Brain microvascular endothelial cell (primary cell): ENCODE measurements around the gene CCL23.

ENCODE experiments used
- DNase-seq: peaks from one replicate; pipeline ENCODE4 v3.0.0-alpha.2; 2020
- H3K27ac ChIP-seq: fragments of 250-450 bp; sonication (Bioruptor Pico); 2 replicates; pipeline ENCODE4 v1.5.1; 2020; ENCODE audit warnings: mild to moderate bottlenecking, moderate library complexity
- H3K27me3 ChIP-seq: fragments of 250-450 bp; sonication (Bioruptor Pico); replicated peaks from 2 replicates; pipeline ENCODE4 v1.5.1; 2020; ENCODE audit warnings: mild to moderate bottlenecking
- H3K36me3 ChIP-seq: fragments of 250-450 bp; sonication (Bioruptor Pico); replicated peaks from 2 replicates; pipeline ENCODE4 v1.5.1; 2020; ENCODE audit warnings: mild to moderate bottlenecking
- H3K4me3 ChIP-seq: 2 replicates; pipeline ENCODE4 v1.5.1; 2011; ENCODE audit warnings: low read depth, mild to moderate bottlenecking, control low read depth, low read length, moderate library complexity
- in situ Hi-C: cut with HindIII; loops from 2 replicates; pipeline ENCODE4 v1.10.0; 2017; ENCODE audit warnings: low sequenced_read_pairs, low pct_ligation_motif_present
- TF ChIP-seq, protein P1 (sequence below): IDR thresholded peaks from 2 replicates; pipeline ENCODE4 v1.5.1; 2011; ENCODE audit warnings: low read depth, mild to moderate bottlenecking, moderate library complexity, low read length, control low read depth, inconsistent platforms; ENCODE audit errors: missing control alignments

Gene CCL23

DNA sequence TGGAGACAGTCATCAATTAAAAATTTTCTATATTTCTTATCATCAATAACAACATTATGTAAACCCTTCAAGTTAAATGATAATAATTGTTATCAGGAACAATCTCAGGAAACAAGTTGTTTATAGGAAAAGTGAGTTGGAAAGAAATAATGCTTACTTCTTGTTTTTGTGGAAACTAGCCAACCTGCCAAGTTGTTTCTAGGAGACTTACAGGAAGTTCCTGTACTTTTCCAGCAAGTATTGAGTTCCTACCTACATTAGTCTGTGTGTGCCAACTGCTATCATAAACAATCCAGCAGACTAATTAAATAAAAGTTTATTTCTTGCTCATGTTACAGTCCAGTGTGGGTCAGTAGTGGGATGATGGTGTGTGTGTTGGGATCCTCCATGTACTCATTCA is 29.6 kb downstream of the CCL23 start:
- in situ Hi-C loops, result no loop called here
- Histone ChIP-seq H3K36me3 (no peaks in the 10 kb centered on the region), H3K27me3 (no peaks in the 10 kb centered on the region), H3K27ac (no peak overlapping the region), H3K4me3 (no peak overlapping the region)
- TF ChIP-seq, protein P1, sequence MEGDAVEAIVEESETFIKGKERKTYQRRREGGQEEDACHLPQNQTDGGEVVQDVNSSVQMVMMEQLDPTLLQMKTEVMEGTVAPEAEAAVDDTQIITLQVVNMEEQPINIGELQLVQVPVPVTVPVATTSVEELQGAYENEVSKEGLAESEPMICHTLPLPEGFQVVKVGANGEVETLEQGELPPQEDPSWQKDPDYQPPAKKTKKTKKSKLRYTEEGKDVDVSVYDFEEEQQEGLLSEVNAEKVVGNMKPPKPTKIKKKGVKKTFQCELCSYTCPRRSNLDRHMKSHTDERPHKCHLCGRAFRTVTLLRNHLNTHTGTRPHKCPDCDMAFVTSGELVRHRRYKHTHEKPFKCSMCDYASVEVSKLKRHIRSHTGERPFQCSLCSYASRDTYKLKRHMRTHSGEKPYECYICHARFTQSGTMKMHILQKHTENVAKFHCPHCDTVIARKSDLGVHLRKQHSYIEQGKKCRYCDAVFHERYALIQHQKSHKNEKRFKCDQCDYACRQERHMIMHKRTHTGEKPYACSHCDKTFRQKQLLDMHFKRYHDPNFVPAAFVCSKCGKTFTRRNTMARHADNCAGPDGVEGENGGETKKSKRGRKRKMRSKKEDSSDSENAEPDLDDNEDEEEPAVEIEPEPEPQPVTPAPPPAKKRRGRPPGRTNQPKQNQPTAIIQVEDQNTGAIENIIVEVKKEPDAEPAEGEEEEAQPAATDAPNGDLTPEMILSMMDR, result no peak
- no peak for DNase-seq

GRCh38 chr17:35986643-35987042 is 31.1 kb downstream of the CCL23 start, which contains the start of gene CCL14:
TSS of gene CCL14 (minus strand) at chr17:35986729. CDS start at chr17:35986649, 80 bp downstream.
- no peak within 1 kb of the TSS for H3K27ac ChIP-seq
- no peak within 1 kb of the TSS for H3K4me3 ChIP-seq
- no peaks in the 10 kb centered on the region for H3K36me3 ChIP-seq
- TF ChIP-seq, protein P1, result no peak
- DNase-seq, result no peak
- in situ Hi-C loops, result no loop called here
- H3K27me3 ChIP-seq, result no peaks in the 10 kb centered on the region

GRCh38 chr17:35984140-35984539 is 33.6 kb downstream of the CCL23 start:
- Histone ChIP-seq H3K4me3 (no peak overlapping the region), H3K36me3 (no peaks in the 10 kb centered on the region), H3K27ac (no peak overlapping the region), H3K27me3 (no peaks in the 10 kb centered on the region)
- in situ Hi-C loops, result no loop called here
- DNase-seq, result no peak
- TF ChIP-seq, protein P1, result no peak

DNA sequence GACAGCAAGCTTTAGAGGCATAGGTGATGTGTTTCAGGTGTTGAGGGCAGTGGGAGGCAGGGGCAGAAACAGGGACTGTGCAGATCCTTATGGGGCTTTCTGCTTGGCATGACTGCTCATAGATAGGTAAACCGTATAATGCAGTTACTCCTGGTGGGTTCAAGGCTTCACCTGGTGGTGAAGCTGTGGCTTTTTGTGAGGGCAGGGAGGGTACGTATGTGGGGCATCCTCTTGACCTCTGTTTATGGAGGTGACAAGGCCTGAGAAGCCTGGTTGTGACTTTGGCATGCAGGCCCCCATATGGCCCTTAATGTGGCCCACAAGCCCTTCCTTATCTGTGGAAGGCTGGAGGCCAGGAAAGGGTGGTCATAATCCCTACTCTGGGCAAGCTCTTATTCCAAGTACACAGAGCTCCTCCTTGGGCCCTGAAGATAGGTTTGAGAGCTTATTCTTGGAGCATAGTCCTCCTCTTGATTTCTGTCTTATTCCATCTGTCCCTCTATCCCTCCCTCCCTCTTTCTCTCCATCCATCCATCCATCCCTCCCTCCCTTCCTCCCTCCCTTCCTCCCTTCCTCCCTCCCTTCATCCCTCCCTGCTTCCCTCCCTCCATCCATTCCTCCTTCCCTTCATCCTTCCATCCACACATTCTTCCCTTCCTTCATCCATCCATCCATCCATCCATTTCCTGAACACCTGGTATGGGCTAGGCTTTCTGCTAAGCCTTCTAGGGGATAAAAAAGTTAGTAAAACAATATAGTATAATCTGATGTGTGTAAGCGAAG is 35.2 kb downstream of the CCL23 start:
- H3K4me3 ChIP-seq, result no peak overlapping the region
- H3K27me3 ChIP-seq, result no peaks in the 10 kb centered on the region
- no peak for DNase-seq
- TF ChIP-seq, protein P1, result no peak
- H3K27ac ChIP-seq, result no peak overlapping the region
- in situ Hi-C loops, result no loop called here
- H3K36me3 ChIP-seq, result no peaks in the 10 kb centered on the region

DNA sequence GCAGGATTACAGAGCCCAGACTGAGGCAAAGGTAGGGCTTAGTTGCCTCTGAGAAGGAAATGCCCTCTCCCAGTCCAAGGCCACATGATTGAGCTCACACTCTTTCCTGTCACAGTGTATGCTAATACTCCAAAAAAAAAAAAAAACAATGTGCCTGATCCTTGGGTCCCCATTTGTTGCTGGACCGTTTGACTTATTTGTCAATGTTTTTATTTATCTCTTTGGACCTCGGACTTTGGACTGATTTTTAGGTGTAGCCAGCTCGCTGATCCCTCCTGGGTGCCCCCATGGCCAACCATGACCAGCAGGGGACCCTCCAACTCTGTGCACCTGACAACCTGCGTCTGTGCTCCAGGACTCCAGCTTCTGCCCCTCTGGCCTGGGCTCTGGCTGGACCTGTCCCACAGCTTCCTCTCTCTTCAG is 35.9 kb downstream of the CCL23 start:
- Histone ChIP-seq H3K4me3 (no peak overlapping the region), H3K27ac (no peak overlapping the region), H3K27me3 (no peaks in the 10 kb centered on the region), H3K36me3 (no peaks in the 10 kb centered on the region)
- DNase-seq, result no peak
- in situ Hi-C loops, result no loop called here
- TF ChIP-seq, protein P1, result no peak

- in situ Hi-C loops, result no loop called here
- DNase-seq, result no peak
- Histone ChIP-seq H3K4me3 (no peak within 1 kb of the TSS), H3K36me3 (no peaks in the 10 kb centered on the region), H3K27ac (no peak within 1 kb of the TSS), H3K27me3 (no peaks in the 10 kb centered on the region)
- TF ChIP-seq, protein P1, result no peak
These were observed 36.5 kb downstream of the CCL23 start, which contains the start of gene CCL16 for GRCh38 chr17:35981246-35981645. TSS of gene CCL16 (minus strand) at chr17:35981497. CDS start at chr17:35981420, 77 bp downstream.
